PC-9 (cell line): Measurements from ENCODE around the gene PLCD3.

Experiments used
- CTCF ChIP-seq: fragments of 200-600 bp; sonication (generic); conservative IDR thresholded peaks from 2 replicates; pipeline ENCODE4 v1.6.1; 2017; ENCODE audit warnings: mixed run types, antibody characterized with exemption, mild to moderate bottlenecking, moderate library complexity
- EZH2 ChIP-seq: fragments of 200-600 bp; sonication (generic); IDR thresholded peaks from 2 replicates; pipeline ENCODE4 v1.8.0; 2017; ENCODE audit warnings: antibody characterized with exemption, low read depth

GRCh38 chr17:45160447-45161287 lies 28.4 kb upstream of the PLCD3 start:
- TF ChIP-seq CTCF (no peak; the same call in 1 of the 2 replicates), EZH2 (no peak)
